ENCODE results near the gene MSI2. TPM values are rescaled to one million over a fixed set of nuclear protein-coding genes. Genes with fewer than 3 reads are reported as not detected.

The MSI2 gene
- total and polyA plus RNA-seq, 9 of the 15 experiments (the other 6 are each of a cell fraction or from before 2014, with no cell fraction given), result 4.6 to 61.8 (median 42.4) TPM

GRCh38 chr17:57407287-57408070 lies 151.2 kb downstream of the MSI2 start (continued):
- TF ChIP-seq, protein P1, sequence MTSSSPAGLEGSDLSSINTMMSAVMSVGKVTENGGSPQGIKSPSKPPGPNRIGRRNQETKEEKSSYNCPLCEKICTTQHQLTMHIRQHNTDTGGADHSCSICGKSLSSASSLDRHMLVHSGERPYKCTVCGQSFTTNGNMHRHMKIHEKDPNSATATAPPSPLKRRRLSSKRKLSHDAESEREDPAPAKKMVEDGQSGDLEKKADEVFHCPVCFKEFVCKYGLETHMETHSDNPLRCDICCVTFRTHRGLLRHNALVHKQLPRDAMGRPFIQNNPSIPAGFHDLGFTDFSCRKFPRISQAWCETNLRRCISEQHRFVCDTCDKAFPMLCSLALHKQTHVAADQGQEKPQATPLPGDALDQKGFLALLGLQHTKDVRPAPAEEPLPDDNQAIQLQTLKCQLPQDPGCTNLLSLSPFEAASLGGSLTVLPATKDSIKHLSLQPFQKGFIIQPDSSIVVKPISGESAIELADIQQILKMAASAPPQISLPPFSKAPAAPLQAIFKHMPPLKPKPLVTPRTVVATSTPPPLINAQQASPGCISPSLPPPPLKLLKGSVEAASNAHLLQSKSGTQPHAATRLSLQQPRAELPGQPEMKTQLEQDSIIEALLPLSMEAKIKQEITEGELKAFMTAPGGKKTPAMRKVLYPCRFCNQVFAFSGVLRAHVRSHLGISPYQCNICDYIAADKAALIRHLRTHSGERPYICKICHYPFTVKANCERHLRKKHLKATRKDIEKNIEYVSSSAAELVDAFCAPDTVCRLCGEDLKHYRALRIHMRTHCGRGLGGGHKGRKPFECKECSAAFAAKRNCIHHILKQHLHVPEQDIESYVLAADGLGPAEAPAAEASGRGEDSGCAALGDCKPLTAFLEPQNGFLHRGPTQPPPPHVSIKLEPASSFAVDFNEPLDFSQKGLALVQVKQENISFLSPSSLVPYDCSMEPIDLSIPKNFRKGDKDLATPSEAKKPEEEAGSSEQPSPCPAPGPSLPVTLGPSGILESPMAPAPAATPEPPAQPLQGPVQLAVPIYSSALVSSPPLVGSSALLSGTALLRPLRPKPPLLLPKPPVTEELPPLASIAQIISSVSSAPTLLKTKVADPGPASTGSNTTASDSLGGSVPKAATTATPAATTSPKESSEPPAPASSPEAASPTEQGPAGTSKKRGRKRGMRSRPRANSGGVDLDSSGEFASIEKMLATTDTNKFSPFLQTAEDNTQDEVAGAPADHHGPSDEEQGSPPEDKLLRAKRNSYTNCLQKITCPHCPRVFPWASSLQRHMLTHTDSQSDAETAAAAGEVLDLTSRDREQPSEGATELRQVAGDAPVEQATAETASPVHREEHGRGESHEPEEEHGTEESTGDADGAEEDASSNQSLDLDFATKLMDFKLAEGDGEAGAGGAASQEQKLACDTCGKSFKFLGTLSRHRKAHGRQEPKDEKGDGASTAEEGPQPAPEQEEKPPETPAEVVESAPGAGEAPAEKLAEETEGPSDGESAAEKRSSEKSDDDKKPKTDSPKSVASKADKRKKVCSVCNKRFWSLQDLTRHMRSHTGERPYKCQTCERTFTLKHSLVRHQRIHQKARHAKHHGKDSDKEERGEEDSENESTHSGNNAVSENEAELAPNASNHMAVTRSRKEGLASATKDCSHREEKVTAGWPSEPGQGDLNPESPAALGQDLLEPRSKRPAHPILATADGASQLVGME (CRISPR knock-in tag; IDR thresholded peaks at IDR 0.05), result no peak

- intact Hi-C loops (cut with micrococcal nuclease), result no loop called here
- BruUV-seq (replicated peaks), result no TSS peak
- DNase-seq (ENCODE audit: extremely low read depth in 1 of 4, low spot score in 3 of 4) (no peak), FAIRE-seq (no peak), ATAC-seq (no peak)
- H2AFZ ChIP-seq (ENCODE audit: low read depth, low read length), result no peak overlapping the region
- H4K20me1 ChIP-seq (replicated peaks; ENCODE audit: control insufficient read depth, insufficient read depth, low read length), result no peaks in the 10 kb centered on the region
- H3K36me3 ChIP-seq (ENCODE audit: control insufficient read depth, insufficient read depth, low read length), result peaks cover 14% of the 10 kb centered on the region; the same call in 2 of the 3 replicates
- ChIA-PET POLR2A (interaction anchor here (1.0 kb wide), 1 partner anchor 9 kb away, joined by 3 read pairs; no protein-coding TSS in a partner anchor), CTCF (ENCODE audit: low intra/inter-chr PET ratio) (no interaction called here)
- no peak overlapping the region for H3K4me2 ChIP-seq (ENCODE audit: insufficient read depth, low read length)
- H3K9me3 ChIP-seq (replicated peaks; ENCODE audit: control insufficient read depth, insufficient read depth, low read depth, low read length), result no peaks in the 10 kb centered on the region
- peaks cover 16% of the 10 kb centered on the region for H3K79me2 ChIP-seq (ENCODE audit: control insufficient read depth, insufficient read depth, low read length)
- H3K27ac ChIP-seq (ENCODE audit: extremely low read depth, low read depth, low read length), result no peak overlapping the region
- H3K4me1 ChIP-seq (replicated peaks in 1 of 2; ENCODE audit: control insufficient read depth in 2 of 2, insufficient read depth in 2 of 2, low read length in 2 of 2), result peaks cover 15 to 16% of the 10 kb centered on the region in 2 experiments
- no peaks in the 10 kb centered on the region for H3K9me1 ChIP-seq (ENCODE audit: control insufficient read depth, insufficient read depth, low read length)
- no peak overlapping the region for H3K4me3 ChIP-seq
- WGBS (ENCODE audit: insufficient coverage, low coverage, missing lambda C conversion rate), result 87% methylated on average over 12 of the region's 13 CpGs
- no peaks in the 10 kb centered on the region for H3K27me3 ChIP-seq (ENCODE audit: control insufficient read depth in 2 of 2, insufficient read depth in 2 of 2, low read length in 2 of 2)
- in situ Hi-C loops (cut with MboI), result no loop called here
- no peak overlapping the region for H3K9ac ChIP-seq (ENCODE audit: insufficient read depth in 1 of 2, low read depth in 2 of 2, low read length in 2 of 2)
- TF ChIP-seq ELK1 (CRISPR knock-in tag; IDR thresholded peaks at IDR 0.05) (no peak), KLF1 (tag; IDR thresholded peaks at IDR 0.05) (no peak), EP400 (IDR thresholded peaks at IDR 0.05) (no peak), RFX5 (IDR thresholded peaks at IDR 0.05; ENCODE audit: low read depth, low read length) (no peak), ZFP1 (CRISPR knock-in tag; IDR thresholded peaks at IDR 0.05) (no peak), PHF21A (IDR thresholded peaks at IDR 0.05; ENCODE audit: borderline replicate concordance, low read depth) (no peak), HNRNPK (IDR thresholded peaks at IDR 0.05; ENCODE audit: low read depth, low read length, poor library complexity, severe bottlenecking) (no peak), POLR2AphosphoS5 (IDR thresholded peaks at IDR 0.05; ENCODE audit: control insufficient read depth, insufficient read depth, low read depth, low read length) (no peak)
- TF ChIP-seq, protein P2, sequence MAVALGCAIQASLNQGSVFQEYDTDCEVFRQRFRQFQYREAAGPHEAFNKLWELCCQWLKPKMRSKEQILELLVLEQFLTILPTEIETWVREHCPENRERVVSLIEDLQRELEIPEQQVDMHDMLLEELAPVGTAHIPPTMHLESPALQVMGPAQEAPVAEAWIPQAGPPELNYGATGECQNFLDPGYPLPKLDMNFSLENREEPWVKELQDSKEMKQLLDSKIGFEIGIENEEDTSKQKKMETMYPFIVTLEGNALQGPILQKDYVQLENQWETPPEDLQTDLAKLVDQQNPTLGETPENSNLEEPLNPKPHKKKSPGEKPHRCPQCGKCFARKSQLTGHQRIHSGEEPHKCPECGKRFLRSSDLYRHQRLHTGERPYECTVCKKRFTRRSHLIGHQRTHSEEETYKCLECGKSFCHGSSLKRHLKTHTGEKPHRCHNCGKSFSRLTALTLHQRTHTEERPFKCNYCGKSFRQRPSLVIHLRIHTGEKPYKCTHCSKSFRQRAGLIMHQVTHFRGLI (CRISPR knock-in tag; IDR thresholded peaks at IDR 0.05), result no peak
Measured at GRCh38 chr17:57408071-57408811, 151.9 kb downstream of the MSI2 start.

Data from K562 (cell line).